ENCODE measurements around the gene AGL.
"Not testable (repeated sequence)": the region's sequence is repeated elsewhere in the genome, so short reads cannot be mapped to it uniquely, and the experiment has no call there.

DNA sequence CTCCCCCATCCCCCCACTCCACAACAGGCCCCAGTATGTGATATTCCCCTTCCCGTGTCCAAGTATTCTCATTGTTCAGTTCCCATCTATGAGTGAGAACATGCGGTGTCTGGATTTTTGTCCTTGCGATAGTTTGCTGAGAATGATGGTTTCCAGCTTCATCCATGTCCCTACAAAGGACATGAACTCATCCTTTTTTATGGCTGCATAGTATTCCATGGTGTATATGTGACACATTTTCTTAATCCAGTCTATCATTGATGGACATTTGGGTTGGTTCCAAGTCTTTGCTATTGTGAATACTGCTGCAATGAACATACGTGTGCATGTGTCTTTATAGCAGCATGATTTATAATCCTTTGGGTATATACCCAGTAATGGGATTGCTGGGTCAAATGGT, 53.1 kb downstream of the AGL start:
- TF ChIP-seq, protein P1, sequence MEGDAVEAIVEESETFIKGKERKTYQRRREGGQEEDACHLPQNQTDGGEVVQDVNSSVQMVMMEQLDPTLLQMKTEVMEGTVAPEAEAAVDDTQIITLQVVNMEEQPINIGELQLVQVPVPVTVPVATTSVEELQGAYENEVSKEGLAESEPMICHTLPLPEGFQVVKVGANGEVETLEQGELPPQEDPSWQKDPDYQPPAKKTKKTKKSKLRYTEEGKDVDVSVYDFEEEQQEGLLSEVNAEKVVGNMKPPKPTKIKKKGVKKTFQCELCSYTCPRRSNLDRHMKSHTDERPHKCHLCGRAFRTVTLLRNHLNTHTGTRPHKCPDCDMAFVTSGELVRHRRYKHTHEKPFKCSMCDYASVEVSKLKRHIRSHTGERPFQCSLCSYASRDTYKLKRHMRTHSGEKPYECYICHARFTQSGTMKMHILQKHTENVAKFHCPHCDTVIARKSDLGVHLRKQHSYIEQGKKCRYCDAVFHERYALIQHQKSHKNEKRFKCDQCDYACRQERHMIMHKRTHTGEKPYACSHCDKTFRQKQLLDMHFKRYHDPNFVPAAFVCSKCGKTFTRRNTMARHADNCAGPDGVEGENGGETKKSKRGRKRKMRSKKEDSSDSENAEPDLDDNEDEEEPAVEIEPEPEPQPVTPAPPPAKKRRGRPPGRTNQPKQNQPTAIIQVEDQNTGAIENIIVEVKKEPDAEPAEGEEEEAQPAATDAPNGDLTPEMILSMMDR (IDR thresholded peaks at IDR 0.05), result not testable (repeated sequence)
- TF ChIP-seq EZH2, EZH2phosphoT487 (IDR thresholded peaks at IDR 0.05): not testable (repeated sequence)

Measured in neural progenitor cell (in vitro differentiated cells).